LHCN-M2 (cell line): ENCODE results near the gene TBX1. TPM values are rescaled to one million over a fixed set of nuclear protein-coding genes. Genes with fewer than 3 reads are reported as not detected.
A peak's percentile ranks its signal among the peaks of the same experiment; 100 is the strongest.

Experiments used
- DNase-seq: peaks from one replicate; pipeline ENCODE4 v3.0.0-alpha.2; 2012; ENCODE audit warnings: low read depth
- total RNA-seq: library from RNA; depleted of rRNA; stranded (reverse); fragments of >200 nt; gene quantifications from 2 replicates; pipeline ENCODE4 v1.2.3, GENCODE V29; 2014

Gene TBX1
- total RNA-seq, 1 experiment from 2014 or later, result 16.7 TPM

- no peak for DNase-seq
These were observed 8.9 kb upstream of the TBX1 start for GRCh38 chr22:19751497-19752245.

DNA sequence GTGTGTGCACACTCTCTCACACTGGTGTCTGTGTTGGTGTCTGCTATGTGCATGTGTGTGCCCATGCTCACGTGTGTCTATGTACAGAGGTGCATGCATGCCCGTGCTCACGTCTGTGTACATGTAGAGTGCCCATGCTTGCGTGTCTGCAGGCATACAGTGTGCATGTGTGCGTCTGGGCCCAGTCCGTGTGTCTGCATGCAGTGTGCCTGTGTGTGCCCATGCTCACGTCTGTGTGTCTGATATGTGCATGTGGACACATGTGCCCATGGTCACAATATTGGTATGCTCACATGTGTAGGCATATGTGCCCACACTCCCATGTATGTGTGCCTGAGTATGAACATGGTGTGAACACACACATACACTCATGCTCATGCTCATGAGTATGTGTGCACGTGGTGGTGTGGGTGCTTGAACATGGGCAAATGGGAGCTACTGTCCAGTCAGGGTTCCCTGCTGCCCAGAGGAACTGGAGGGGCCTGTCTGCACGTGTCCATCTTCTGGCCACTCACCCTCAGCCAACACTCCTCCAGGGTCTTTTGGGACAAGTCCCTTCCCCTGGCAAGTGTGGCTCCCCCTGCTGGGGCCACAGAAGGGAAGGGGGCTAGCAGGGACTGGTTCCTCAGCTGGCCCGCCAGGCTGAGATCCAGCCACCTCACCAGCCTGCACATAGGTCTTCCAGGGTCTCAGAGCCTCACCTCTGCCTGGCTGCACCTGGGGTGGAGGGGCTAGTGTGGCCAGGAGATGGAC lies 7.3 kb upstream of the TBX1 start:
- no peak for DNase-seq

GRCh38 chr22:19753996-19754700 lies 6.4 kb upstream of the TBX1 start:
- no peak for DNase-seq

- DNase-seq, result no peak
These were observed 5.9 kb upstream of the TBX1 start for GRCh38 chr22:19754701-19755144.

DNA sequence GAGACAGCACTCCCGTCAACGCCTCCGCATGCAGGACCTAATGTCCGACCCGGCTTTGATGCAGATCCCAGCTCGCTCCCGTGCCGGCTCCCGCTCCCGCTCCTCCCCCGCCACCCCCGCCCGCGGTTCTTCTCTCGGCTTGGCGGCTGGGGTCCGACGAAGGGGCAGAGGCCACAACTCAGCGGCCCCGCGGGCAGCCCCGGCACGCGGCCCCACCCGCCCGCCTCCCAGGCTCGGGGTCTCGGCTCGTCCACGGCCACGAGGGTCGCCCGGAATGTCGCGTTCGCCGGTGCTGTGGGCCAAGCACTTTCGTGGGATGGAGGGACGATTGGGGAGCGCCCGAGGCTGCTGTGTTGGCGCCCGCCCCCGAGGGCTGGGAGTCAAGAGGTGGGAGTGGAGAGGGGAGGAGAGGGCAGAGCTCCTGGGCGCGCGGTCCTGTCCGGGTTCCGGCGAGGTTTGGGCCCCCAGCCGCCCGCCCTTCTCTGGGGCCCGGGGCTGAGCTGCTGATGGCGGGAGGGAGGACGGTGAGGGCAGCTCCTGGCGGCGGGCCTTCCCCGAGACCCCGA lies 5.3 kb upstream of the TBX1 start:
- DNase-seq, result no peak

DNA sequence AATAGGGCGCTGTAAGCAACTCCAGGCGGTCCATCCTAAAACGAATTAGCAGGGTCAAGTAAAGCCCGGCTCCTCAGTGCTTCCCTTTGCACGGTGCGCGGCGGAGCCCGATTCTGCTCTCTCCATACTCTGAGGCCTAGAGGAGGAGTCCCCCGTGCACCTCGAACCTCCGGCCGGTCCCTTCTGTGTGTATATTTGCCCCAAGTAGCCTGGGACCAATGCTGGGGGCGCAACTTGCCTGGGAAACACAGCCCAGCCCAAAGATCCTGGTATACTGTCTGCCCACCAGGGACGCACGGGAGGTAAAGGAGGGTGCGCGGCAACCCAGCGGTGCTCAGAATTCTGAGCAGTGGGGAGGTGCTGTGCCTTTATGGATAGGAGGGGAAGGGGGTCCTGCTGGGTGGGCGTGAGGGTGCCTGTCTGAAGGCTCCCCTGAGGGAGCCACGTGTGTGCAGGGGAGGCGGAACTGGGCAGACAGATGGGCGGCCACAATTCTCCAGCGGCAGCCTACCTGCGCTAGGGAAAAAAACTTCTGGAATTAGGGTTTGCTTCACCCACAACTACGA lies 4.8 kb upstream of the TBX1 start:
- DNase-seq, result no peak

DNA sequence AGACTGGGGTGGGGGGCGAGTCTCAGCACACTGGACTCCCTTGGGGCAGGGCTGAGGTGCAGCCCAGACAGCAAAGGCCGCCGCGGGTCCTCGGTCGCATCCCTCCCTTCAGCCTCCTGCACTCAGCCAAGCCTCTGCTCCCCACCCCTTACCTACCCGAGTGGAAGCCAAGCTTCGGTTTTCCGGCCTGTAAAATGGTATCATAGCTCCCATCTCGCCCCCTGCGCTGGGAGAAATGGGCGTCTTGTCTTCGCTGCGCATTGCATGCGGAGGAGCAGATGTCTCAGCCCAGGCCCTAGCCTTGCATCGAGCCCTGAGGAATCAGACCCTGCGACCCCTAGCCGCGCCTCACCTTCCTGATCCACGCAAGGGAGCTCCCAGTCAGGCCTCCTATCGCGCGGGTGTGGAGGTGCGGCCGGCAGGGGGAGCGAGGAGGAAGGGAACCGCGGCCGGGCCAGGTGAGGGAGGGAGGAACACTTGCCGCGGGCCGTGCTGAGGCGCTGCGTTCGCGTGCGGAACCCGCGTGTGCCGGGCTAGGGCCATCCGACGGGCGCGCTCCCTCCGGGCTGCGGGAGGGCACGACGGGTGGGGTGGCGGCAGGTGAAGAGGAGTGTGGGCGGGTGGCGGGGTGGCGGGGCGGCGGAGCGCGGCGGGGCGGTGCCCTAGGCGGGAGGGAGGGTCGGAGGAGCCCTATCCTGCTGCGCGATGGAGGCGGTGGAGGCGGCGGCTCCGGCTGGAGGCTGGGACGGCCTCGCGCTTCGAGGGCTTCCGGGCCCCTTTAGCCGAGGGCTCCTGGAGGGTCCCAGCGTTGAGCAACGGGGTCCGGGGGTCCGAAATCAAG lies 4.1 kb upstream of the TBX1 start:
- DNase-seq, result no peak

DNA sequence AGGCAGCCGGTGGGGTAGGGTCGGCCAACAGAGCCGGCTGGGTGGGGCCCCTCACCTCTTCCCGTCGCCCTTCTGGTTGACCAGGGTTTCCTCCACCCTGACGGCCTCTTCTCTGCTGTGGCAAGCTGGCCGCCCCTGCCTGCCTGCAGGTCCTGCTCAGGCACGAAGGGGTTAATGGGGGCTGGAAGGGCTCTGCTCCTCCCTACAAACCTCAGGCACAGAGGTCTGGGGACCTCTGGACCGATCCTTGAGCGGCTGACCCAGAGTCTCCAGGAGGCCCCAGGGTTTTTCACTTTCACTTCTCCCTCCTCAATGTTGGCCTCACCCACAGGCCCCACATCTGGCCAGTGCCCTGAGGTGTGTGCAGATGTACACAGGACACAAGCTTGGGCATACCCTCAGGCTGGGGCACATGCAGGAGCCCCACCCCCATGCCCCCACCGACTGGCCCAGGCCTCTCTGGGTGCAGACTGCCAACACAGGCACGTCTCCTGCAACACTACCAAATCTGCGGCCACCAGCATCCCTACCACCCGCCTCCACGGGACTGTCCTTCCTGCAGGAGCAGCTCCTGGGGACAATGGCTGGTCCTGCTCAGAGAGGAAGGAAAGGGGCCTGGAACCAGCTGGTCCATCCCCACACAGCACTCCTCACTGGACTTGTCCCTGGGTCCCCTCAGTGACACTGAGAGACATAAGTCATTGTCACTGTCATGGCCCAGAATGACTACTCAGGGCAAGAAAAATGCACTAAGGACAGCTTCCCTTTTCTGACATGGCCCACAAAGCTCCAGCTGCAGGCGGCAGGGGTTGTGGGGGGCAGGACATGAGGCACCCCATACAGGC lies 3.2 kb upstream of the TBX1 start:
- no peak for DNase-seq

DNA sequence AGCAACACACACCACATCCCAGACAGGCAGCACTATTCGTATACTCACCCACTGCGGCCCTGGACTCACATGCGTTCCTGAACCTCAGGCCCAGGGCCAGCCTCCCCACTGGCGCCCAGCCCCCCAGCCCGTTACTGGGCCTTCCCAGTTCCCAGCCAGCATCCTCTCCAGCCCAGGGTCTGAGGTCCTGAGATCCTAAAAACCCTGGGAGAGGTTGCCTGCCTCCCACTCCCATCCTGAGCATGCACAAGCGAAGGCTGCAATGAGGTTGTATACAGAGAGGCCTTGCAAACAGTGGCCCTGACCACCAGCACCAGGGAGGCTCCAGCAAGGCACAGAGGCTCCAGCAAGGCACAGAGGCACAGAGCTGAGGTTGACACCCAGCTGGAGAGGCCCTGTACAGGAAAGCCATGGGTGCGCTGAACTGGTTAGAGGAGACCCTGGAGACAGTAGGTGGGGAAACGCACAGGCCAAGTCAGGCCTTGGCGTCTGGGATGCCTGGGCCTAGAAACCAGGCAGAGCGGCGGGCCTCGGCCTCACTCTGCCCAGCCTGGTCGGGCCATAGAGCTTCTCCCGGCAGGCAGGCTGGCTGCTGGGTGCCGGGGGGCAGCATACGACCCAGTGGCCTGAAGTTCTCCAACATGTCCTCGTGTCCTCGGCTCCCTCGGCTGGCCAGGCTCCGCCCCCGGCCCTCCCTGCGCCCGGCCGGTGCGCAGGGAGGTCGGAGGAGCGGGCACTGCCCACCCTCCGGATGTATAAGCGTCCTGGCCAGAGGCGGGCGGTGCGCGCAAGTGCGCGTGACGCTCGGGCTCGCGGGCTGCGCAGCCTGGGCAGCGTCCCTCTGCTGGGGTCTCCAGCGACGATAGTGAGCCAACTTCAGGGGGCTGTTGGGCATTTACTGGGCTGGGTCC lies 2.3 kb upstream of the TBX1 start:
- DNase-seq, result no peak

GRCh38 chr22:19758896-19759426 lies 1.6 kb upstream of the TBX1 start:
- DNase-seq, result no peak

- DNase-seq, result no peak
These were observed 1.0 kb upstream of the TBX1 start for GRCh38 chr22:19759427-19760057.

GRCh38 chr22:19760951-19761724 lies 560 bp downstream of the TBX1 start:
- DNase-seq, result no peak

DNA sequence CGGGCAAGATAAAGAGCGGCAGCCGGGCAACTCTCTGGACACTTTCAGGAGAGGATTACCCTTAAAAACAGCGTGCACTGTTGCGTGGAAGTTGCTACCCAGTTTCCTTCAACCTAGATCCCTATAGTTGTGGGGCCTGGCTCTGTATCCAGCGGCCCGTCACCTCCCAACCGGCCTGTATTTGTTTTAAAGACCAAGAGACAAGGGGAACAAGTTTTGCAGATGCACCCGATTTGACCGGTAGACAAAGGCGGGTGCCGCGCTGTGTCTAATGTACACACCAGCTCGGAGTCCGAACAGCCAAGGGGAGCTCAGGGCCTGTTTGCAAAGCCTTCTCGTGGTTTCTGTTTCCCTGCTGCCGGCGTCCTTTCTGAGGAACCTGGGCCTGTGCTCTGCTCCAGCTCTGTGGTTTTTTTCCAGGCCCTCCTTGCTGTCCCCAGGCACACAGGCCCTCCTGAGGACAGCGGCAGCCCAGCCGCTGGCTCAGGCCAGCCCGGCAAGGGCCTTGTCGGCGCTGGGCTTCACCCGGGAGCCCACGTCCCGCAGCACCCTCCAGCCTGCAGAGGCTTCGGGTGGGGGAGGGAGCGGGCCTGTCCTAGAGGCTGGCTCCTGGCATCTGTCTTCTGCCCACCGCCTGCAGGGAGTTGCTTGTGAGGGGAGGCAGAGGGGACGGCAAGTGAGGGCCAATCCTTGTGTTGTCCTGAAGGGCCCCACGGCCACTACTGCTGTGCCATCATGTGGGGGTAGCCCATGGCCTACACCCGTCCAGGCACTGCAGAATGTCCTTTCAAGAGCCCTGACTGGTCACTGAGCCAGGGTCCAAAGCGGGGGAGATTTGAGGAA lies 1.4 kb downstream of the TBX1 start:
- peak; percentile 59 for DNase-seq

DNA sequence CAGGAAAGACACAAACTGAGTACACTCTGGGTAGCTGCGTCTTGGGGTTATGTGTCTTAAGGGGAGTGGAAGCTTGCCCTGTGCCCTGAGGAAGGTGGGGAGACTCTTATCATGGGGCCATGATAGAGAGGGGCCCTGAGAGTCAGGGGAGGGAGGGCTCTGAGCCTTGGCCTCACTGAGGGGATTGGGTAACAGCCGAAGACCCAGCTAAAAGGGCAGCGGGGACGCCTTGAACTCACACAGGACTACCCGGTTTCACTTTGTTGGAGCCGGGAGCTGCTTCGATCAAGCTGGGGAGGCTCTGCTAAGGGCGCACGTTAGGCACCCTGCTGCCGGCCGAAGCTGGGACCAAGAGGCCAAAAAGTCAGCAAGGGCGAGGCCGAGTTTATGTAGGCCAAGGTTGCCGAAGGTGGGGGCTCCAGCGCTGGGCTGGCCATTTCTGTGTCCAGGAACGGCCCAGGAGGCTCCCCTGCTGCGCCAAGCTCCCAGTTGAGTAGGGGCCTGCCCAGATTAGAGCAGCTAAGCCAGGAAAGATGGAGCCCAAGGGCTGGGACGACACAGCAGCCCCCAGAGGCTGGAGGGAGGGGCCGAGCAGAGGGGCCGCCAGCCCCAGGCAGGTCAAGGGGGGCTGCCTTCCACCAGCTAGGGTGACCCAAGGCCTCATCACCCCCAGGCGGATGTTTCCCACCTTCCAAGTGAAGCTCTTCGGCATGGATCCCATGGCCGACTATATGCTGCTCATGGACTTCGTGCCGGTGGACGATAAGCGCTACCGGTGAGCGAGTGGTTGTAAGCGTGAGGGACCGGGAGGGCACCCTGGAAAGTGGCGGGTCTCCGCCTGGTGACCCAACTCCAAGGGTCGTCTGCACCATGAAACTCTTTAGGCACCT lies 2.2 kb downstream of the TBX1 start:
- no peak for DNase-seq
